Measurements from ENCODE around the gene MEX3A. TPM values are rescaled to one million over a fixed set of nuclear protein-coding genes. Genes with fewer than 3 reads are reported as not detected.

The MEX3A gene
- total and polyA plus RNA-seq, 4 experiments from 2014 or later: not detected

DNA sequence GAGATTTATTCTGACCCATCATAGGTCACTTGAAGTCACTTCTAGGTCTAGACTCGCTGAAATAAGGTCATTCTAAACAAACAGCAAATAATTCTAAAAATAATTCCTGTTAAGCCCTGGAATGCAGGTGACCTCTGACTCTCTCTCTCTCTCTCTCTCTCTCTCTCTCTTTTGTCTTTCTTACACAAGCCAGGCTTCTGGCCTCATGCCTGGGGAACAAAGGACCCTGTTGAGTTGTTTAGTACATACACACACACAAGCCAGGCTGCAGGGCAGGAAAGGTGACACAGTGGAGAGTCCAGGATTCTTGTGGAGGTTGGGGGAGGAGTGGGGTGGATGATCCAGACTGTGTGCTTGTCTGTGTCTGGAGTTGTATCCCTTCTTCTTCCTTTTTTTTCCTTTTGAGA lies 4.0 kb upstream of the MEX3A start:
- DNase-seq: no peak
- peak overlapping the region in 1 of 8 donors; percentile 64 for H3K4me3 Mint-ChIP-seq

DNA sequence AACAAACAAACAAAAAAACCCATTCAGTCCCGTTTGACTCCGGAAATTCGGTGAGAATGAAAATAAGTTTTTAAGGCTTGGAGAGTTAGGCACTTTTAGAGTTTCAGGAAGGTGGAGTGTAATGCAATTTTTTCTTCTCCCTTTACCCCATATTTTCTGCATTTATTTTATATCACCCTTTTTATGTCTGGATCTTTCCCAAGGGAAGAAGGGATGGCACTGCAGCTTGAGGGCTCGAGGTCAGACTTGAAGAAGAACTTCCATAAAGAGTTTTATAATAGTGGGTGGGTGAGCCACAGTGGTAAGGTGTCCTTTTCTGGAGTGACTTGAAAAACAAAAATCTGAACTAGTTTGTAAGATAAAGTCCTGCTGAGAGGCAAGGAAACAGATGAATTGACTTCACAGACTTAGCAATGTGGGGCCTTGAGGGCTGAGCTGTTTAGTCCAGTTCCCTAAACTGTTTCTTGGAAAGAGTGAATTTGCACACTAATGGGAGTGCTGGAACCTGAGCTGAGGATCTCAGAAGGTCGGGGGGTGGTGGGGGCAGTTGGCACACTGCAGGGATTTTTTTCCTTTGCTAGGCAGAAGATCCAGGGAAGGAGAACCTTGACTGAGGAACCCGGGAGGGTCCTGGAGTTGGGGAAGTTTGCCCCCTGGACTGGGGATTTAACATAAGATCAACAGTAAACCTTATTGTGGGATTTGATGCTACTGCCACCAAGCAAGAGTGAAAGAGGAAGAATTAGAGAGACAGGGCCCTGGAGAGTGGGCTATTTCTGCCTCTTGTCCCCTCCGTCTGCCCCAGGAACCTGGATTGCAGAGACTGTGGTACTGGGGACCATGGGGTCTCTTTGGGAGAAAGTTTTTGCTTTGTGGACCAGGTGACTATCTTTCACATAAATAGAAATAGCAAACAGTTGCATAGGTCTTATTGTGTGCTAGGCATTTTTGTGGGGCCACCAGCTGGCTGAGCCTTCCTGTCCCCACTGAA lies 1.8 kb upstream of the MEX3A start:
- Histone ChIP-seq H3K27me3 (ENCODE audit: insufficient read depth, low read length) (peaks cover 10% of the 10 kb centered on the region), H3K27ac (ENCODE audit: low read depth, low read length) (no peak overlapping the region), H3K36me3 (ENCODE audit: insufficient read depth, low read length) (no peaks in the 10 kb centered on the region), H3K9me3 (ENCODE audit: control insufficient read depth in 1 of 2, low read length in 2 of 2) (no peaks in the 10 kb centered on the region), H3K4me3 (ENCODE audit: low read length in 2 of 2) (no peak overlapping the region), H3K4me1 (ENCODE audit: insufficient read depth, low read length) (peaks cover 19% of the 10 kb centered on the region)
- CTCF ChIA-PET (ENCODE audit: partially characterized antibody): interaction anchor here (0.5 to 3.0 kb wide), 5 partner anchors 12 to 1037 kb away, joined by 3 to 16 read pairs (median 4); no protein-coding TSS in a partner anchor
- Mint-ChIP-seq H3K27ac (peak overlapping the region in 1 of 7 donors; percentile 43), H3K4me1 (peaks cover 5 to 12% (median 8%) of the 10 kb centered on the region in 4 donors), H3K36me3 (no peaks in the 10 kb centered on the region), H3K4me3 (peak overlapping the region; percentile 21 to 88 (median 80)), H3K27me3 (peaks cover 10 to 18% of the 10 kb centered on the region in 2 donors), H3K9me3 (no peaks in the 10 kb centered on the region)
- intact Hi-C loops (cut with micrococcal nuclease): loop anchor here (2.0 kb wide), 1 partner anchor 129 kb away; the partner anchor contains the start of gene PMF1
- POLR2A ChIA-PET (ENCODE audit: partially characterized antibody): interaction anchor here (1.3 kb wide), 1 partner anchor 199 kb away, joined by 7 read pairs; the partner anchor contains the start of gene SMG5
- DNase-seq: no peak

More for the DNA sequence above, 4.0 kb upstream of the MEX3A start:
- peaks cover 11 to 22% (median 16%) of the 10 kb centered on the region in 4 donors for H3K4me1 Mint-ChIP-seq
- H3K27me3 ChIP-seq (ENCODE audit: insufficient read depth, low read length): peaks cover 10% of the 10 kb centered on the region
- CTCF ChIA-PET (ENCODE audit: partially characterized antibody): interaction anchor here (0.7 kb wide), 1 partner anchor 45 kb away, joined by 3 read pairs; no protein-coding TSS in a partner anchor
- H3K4me1 ChIP-seq (ENCODE audit: insufficient read depth, low read length): peaks cover 17% of the 10 kb centered on the region
- H3K27ac Mint-ChIP-seq: no peak overlapping the region
- H3K4me3 ChIP-seq (ENCODE audit: low read length in 2 of 2): no peak overlapping the region
- H3K9me3 ChIP-seq (ENCODE audit: control insufficient read depth in 1 of 2, low read length in 2 of 2): no peaks in the 10 kb centered on the region
- peaks cover 14 to 16% of the 10 kb centered on the region in 2 donors for H3K27me3 Mint-ChIP-seq
- H3K36me3 Mint-ChIP-seq: no peaks in the 10 kb centered on the region
- POLR2A ChIA-PET (ENCODE audit: partially characterized antibody): no interaction called here
- intact Hi-C loops (cut with micrococcal nuclease): no loop called here
- H3K9me3 Mint-ChIP-seq: no peaks in the 10 kb centered on the region
- no peak overlapping the region for H3K27ac ChIP-seq (ENCODE audit: low read depth, low read length)
- no peaks in the 10 kb centered on the region for H3K36me3 ChIP-seq (ENCODE audit: insufficient read depth, low read length)

DNA sequence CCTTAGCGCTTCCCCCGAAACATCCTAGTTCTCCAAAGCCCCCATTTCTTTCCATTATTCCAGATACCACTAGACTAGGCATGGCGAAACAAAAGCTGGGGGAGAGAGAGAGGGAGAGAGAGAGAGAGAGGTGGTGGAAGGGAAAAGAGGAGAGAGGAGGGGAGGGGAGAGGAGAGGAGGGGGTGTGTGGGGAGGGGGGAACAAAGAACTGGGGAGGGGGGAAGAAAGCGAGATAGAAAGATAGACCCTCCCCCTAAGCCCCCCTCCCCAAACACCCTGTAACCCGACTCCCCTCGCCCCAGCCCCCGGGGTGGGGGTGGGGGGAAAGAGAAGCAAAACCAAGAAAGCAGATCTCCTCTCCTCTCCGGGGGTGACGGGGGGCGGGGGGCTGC lies 352 bp downstream of the MEX3A start:
- intact Hi-C loops (cut with micrococcal nuclease): loop anchor here (1.0 to 2.0 kb wide), 2 partner anchors 28 to 131 kb away; partner anchors contain the start of genes LAMTOR2 and PMF1
- Histone ChIP-seq H3K9me3 (ENCODE audit: control insufficient read depth in 1 of 2, low read length in 2 of 2) (no peaks in the 10 kb centered on the region), H3K4me3 (ENCODE audit: low read length in 2 of 2) (peak overlapping the region; percentile 68 to 81), H3K4me1 (ENCODE audit: insufficient read depth, low read length) (peaks cover 19% of the 10 kb centered on the region), H3K27ac (ENCODE audit: low read depth, low read length) (no peak overlapping the region), H3K36me3 (ENCODE audit: insufficient read depth, low read length) (no peaks in the 10 kb centered on the region), H3K27me3 (ENCODE audit: insufficient read depth, low read length) (peaks cover 10% of the 10 kb centered on the region)
- H3K4me1 Mint-ChIP-seq: peaks cover 5 to 15% (median 9%) of the 10 kb centered on the region in 4 donors
- ChIA-PET POLR2A (ENCODE audit: partially characterized antibody) (interaction anchor here (0.7 kb wide), 1 partner anchor 131 kb away, joined by 3 read pairs; the partner anchor contains the start of gene PMF1), CTCF (ENCODE audit: partially characterized antibody) (interaction anchor here (3.0 kb wide), 1 partner anchor 144 kb away, joined by 8 read pairs; no protein-coding TSS in a partner anchor)
- no peak overlapping the region for H3K27ac Mint-ChIP-seq
- H3K36me3 Mint-ChIP-seq: no peaks in the 10 kb centered on the region
- no peak for DNase-seq
- peaks cover 10 to 20% of the 10 kb centered on the region in 2 donors for H3K27me3 Mint-ChIP-seq
- H3K9me3 Mint-ChIP-seq: no peaks in the 10 kb centered on the region
- H3K4me3 Mint-ChIP-seq: peak overlapping the region; percentile 64 to 86 (median 82)

DNA sequence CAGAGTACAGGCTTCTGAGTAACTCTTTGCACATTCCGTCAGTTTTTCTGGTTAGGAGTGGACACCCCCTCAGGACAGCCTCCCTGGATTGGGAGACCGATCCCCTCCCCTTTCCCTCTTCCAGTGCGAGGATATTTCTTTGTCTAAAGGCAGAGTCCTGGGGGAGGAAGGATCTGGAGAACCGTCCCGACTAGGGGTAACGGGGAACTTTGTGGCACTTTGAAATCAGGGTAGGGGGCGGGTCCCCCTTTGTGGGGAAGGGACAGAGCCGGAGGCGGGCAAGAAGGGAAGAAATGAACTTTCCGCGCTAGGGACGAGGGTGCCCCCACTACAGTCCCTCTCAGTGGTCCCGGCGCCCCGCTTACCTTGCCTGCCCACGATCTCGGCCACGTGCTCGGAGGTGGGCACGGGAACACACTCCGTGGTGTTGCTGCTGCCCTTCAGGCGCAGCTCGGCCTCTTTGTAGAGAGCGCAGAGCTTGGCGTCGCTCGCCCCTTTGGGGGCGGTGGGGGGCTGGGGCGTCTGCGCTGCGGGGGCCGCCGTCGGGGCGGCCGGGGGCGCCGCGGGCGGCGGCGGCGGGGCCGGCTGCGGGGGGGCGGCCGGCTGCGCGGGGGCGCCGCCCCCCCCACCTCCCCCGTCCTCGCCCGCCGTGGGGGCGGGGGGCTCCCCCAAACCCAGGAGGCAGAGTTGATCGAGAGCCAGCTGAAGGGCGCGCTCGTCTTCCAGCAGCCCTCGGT lies 917 bp downstream of the MEX3A start:
- POLR2A ChIA-PET (ENCODE audit: partially characterized antibody): no interaction called here
- Mint-ChIP-seq H3K9me3 (no peaks in the 10 kb centered on the region), H3K27ac (no peak overlapping the region), H3K36me3 (no peaks in the 10 kb centered on the region), H3K4me1 (peaks cover 5 to 15% (median 9%) of the 10 kb centered on the region in 4 donors), H3K4me3 (peak overlapping the region; percentile 53 to 86 (median 77)), H3K27me3 (peaks cover 10 to 20% of the 10 kb centered on the region in 2 donors)
- intact Hi-C loops (cut with micrococcal nuclease): no loop called here
- H3K4me3 ChIP-seq (ENCODE audit: low read length in 2 of 2): peak overlapping the region in 1 of 2 donors; percentile 81
- no peaks in the 10 kb centered on the region for H3K36me3 ChIP-seq (ENCODE audit: insufficient read depth, low read length)
- H3K27ac ChIP-seq (ENCODE audit: low read depth, low read length): no peak overlapping the region
- no peaks in the 10 kb centered on the region for H3K9me3 ChIP-seq (ENCODE audit: control insufficient read depth in 1 of 2, low read length in 2 of 2)
- CTCF ChIA-PET (ENCODE audit: partially characterized antibody): interaction anchor here (3.0 kb wide), 1 partner anchor 144 kb away, joined by 8 read pairs; no protein-coding TSS in a partner anchor
- DNase-seq: no peak
- H3K4me1 ChIP-seq (ENCODE audit: insufficient read depth, low read length): peaks cover 19% of the 10 kb centered on the region
- peaks cover 10% of the 10 kb centered on the region for H3K27me3 ChIP-seq (ENCODE audit: insufficient read depth, low read length)

DNA sequence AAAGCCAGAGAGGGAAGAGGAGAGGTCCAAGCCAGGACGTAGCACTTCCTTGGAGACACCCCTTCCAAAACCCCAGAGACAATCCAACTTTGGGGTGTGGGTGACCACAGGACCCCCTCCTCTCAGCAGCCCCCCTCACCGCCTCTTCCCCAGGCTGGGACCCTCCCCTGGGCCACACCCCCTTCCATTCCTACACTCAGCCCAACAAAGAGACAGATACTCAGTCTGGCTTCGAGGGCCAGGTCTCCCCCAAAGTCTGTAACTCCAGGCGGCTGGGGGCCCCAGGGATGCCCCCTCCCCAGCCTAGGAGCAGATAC lies 1.4 kb downstream of the MEX3A start:
- Mint-ChIP-seq H3K4me3 (peak overlapping the region in 4 of 8 donors; percentile 20 to 68 (median 24)), H3K36me3 (no peaks in the 10 kb centered on the region), H3K27me3 (peaks cover 10 to 16% of the 10 kb centered on the region in 2 donors), H3K4me1 (peaks cover 5 to 15% (median 9%) of the 10 kb centered on the region in 4 donors), H3K27ac (no peak overlapping the region), H3K9me3 (no peaks in the 10 kb centered on the region)
- ChIA-PET CTCF (ENCODE audit: partially characterized antibody) (no interaction called here), POLR2A (ENCODE audit: partially characterized antibody) (no interaction called here)
- peaks cover 10% of the 10 kb centered on the region for H3K27me3 ChIP-seq (ENCODE audit: insufficient read depth, low read length)
- intact Hi-C loops (cut with micrococcal nuclease): no loop called here
- no peak overlapping the region for H3K4me3 ChIP-seq (ENCODE audit: low read length in 2 of 2)
- DNase-seq: no peak
- H3K36me3 ChIP-seq (ENCODE audit: insufficient read depth, low read length): no peaks in the 10 kb centered on the region
- H3K9me3 ChIP-seq (ENCODE audit: control insufficient read depth in 1 of 2, low read length in 2 of 2): no peaks in the 10 kb centered on the region
- peaks cover 19% of the 10 kb centered on the region for H3K4me1 ChIP-seq (ENCODE audit: insufficient read depth, low read length)
- H3K27ac ChIP-seq (ENCODE audit: low read depth, low read length): no peak overlapping the region

DNA sequence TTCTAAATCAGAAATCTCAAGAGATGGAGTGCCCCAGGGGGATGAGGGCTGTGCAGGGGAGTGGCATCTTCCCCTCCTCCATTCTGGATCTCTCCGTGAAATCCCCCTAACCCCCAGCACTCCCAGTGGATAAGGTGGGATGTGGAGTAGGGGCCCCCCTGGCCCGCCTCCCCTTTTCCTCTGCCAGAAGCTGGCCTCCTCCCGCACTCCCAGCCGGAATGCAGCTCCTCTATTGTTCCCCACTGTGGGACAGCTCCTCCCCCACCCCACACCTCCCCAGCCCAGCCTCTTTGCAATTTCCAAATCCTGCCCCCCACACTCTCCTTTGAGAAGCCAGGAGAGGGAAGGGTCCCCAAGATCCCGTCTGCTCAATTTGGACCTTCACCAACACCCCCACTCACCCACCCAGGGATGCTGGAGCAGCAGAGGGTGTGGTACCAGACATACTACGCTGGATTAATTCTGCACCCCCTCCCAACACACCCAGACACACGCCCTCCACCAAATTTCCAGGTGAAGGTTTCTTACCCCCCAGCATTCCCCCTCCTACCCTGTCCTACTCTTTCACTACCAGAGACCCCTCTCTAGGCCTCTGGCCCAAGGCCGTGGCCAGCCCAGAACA lies 1.9 kb downstream of the MEX3A start:
- POLR2A ChIA-PET (ENCODE audit: partially characterized antibody): no interaction called here
- CTCF ChIA-PET (ENCODE audit: partially characterized antibody): interaction anchor here (0.8 kb wide), 1 partner anchor 10 kb away, joined by 3 read pairs; no protein-coding TSS in a partner anchor
- Mint-ChIP-seq H3K4me3 (peak overlapping the region in 1 of 8 donors; percentile 68), H3K36me3 (no peaks in the 10 kb centered on the region), H3K9me3 (no peaks in the 10 kb centered on the region), H3K27ac (no peak overlapping the region), H3K27me3 (peaks cover 10 to 15% of the 10 kb centered on the region in 2 donors), H3K4me1 (peaks cover 5 to 15% (median 9%) of the 10 kb centered on the region in 4 donors)
- Histone ChIP-seq H3K4me3 (ENCODE audit: low read length in 2 of 2) (no peak overlapping the region), H3K27me3 (ENCODE audit: insufficient read depth, low read length) (peaks cover 10% of the 10 kb centered on the region), H3K9me3 (ENCODE audit: control insufficient read depth in 1 of 2, low read length in 2 of 2) (no peaks in the 10 kb centered on the region), H3K27ac (ENCODE audit: low read depth, low read length) (no peak overlapping the region), H3K4me1 (ENCODE audit: insufficient read depth, low read length) (peaks cover 19% of the 10 kb centered on the region), H3K36me3 (ENCODE audit: insufficient read depth, low read length) (no peaks in the 10 kb centered on the region)
- no peak for DNase-seq
- intact Hi-C loops (cut with micrococcal nuclease): no loop called here

Measured in CD4-positive, alpha-beta memory T cell (primary cell).